Skin epidermis (tissue), 12 donors: ENCODE measurements around the gene PYY.
"Not testable (repeated sequence)": the region's sequence is repeated elsewhere in the genome, so short reads cannot be mapped to it uniquely, and the experiment has no call there.

Source experiments
- H3K27ac ChIP-seq, 21 experiments: fragments of 200-600 bp; sonication (generic) in 11 of 21; one replicate each; pipeline ENCODE4 v1.5.0; 2020; ENCODE audit warnings: mild to moderate bottlenecking in 3 of 21, inconsistent platforms in 2 of 21, moderate library complexity in 2 of 21
- H3K4me3 ChIP-seq, 7 experiments: fragments of 200-600 bp; sonication (generic) in 2 of 7; one replicate each; pipeline ENCODE4 v1.5.0; 2020; ENCODE audit warnings: inconsistent platforms in 2 of 7, mild to moderate bottlenecking in 2 of 7, moderate library complexity in 1 of 7

Gene PYY

GRCh38 chr17:43982171-43982570 is 28.4 kb upstream of the PYY start:
- H3K27ac ChIP-seq = no peak overlapping the region
- no peak overlapping the region for H3K4me3 ChIP-seq

DNA sequence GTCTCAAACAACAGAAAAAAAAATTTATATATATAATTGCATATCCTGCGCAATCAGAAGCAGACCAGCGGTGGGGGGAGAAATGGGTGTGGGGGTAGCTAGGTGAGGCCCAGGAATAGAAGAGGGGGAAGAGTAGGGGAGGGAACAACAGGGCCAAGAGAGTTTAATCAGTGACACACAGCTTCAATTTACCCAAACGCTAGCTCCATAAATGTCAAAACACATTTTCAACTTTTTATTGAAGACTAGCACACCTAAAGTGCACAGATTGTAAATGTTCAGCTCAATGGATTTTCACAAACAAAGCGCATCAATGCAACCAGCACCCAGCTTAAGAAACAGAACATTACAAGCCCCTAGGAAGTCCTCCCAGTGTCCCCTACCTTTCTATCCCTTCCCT is 25.9 kb upstream of the PYY start:
- no peak overlapping the region for H3K27ac ChIP-seq

DNA sequence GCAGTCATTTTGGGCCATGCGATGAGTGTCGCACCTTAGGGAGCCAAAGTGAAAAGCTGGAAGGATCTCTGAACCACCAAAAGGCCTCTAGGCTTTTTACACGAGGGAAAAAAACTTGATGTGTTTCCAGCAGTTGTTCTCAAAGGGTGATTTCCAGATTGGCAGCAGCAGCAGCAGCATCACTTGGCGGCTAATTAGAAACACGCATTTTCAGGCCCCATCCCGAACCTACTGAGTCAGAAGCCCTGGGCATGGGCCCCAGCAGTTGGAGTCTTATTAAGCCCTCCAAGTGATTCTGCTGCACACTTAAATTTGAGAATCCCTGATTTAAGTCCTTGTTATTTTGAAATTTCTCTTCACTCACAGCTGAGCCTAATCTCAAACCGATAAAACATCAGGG is 25.3 kb upstream of the PYY start:
- H3K27ac ChIP-seq = no peak overlapping the region

More for the DNA sequence above, 25.9 kb upstream of the PYY start:
- H3K4me3 ChIP-seq = no peak overlapping the region

DNA sequence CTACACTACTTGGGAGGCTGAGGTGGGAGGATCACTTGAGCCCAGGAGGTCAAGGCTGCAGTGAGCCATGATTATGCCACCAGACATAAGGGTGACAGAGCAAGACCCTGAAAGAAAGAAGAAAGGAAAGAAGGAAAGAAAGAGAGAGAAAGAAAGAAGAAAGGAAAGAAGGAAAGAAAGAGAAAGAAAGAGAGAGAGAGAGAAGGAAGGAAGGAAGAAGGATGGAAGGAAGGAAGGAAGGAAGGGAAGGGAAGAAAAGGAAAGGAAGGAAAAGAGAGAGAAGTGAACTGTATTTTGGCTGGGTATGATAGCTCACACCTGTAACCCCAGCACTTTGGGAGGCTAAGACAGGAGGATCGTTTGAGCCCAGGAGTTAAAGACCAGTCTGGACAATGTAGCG is 24.3 kb upstream of the PYY start:
- H3K27ac ChIP-seq = no peak overlapping the region
- no peak overlapping the region for H3K4me3 ChIP-seq

More for the DNA sequence above, 25.3 kb upstream of the PYY start:
- H3K4me3 ChIP-seq = no peak overlapping the region

DNA sequence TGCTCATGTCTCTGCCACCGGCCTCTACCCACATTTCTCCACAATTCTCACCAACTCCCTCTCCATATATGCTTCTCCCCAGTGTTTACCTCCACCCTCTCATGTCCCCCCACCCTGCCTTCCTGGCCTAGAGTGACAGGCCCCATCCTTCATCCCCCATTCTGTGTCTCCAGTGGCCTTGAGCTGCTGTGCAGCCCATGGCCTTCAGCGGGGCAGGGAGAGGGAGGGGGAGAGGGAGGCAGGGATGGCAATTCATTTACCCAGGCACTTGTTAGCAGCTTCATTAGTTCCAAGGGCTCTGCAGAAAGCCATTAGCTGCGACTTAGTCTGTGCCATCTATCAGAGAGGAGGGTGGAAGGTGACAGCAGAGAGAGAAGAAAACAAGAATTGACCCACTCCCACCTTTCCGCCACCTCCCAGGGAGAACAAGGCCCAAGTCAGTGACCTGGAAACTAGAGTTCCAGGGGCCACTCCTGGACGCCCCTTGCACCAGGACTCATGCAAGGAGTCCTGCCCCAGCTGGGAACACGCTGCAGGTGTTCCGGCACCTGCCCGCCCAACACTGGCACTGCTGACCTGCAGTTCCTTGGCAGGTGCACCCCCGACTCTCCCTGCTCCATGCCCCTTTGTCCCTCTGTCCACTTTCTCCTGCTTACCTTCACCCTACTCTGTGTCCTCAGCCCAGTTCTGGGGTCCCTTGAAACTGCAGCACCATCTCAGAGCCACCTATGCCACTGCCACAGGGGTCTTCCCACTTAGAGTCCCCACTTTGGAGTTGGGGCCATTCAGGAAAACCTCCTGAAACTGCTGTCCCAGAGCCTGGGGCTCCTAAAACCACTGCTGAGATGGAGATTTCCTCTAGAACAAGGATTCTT is 23.5 kb upstream of the PYY start:
- Histone ChIP-seq H3K27ac (no peak overlapping the region), H3K4me3 (no peak overlapping the region)

DNA sequence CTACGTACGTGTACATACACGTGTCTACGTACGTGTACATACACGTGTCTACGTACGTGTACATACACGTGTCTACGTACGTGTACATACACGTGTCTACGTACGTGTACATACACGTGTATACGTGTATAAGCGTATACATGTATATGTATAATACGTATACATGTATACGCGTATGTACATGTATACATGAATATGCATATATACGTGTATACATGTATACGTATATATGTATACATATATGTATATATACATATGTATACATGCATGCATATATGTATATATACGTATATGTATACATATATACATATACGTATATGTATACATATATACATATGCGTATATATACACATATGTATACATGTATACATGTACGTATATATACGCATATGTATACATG is 22.2 kb upstream of the PYY start:
- Histone ChIP-seq H3K4me3 (no peak overlapping the region), H3K27ac (no peak overlapping the region)

DNA sequence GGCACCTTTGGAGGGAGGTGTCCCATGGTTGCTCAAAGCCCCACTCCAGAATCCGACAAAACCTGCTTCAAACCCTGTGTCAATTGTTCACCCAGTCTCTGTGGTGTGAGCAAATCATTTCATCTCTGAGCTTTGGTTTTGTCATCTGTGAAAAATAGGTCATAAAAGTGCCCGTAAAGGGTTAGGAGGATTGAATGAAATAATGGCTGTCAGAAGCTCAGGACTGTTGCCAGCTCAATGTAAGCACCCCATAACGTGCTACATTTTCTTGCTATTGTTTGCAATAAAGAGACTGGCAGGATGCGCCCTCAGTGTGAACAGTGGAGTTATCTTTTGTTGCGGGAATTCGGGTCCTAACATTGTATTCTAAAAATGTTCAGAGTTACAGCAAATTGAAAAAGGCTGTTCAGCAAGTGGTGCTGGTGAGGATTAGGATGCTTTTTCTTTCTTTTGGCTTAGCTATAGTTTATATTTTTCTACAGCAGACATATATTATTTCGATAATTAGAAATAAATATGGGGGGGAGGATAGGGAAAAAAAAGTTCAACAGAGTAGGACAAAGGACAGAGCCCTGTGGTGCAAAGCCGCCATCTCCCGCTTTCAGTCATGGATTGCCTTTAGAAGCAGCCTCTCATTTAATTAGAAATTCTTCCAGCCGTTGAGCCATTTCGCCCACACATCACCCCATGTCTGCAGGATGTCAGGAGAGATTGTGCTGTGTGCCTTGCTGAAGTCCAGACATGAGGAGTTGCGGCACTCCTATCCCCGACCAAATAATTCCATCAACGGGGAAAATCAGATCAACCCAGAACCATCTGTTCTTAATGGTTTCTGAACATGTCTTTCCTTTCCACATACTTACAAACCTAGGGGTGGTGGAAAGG is 20.9 kb upstream of the PYY start:
- H3K4me3 ChIP-seq = no peak overlapping the region
- H3K27ac ChIP-seq = no peak overlapping the region

- not testable (repeated sequence) for H3K27ac ChIP-seq, H3K4me3 ChIP-seq
Observed at GRCh38 chr17:43972444-43973212, 18.9 kb upstream of the PYY start.

DNA sequence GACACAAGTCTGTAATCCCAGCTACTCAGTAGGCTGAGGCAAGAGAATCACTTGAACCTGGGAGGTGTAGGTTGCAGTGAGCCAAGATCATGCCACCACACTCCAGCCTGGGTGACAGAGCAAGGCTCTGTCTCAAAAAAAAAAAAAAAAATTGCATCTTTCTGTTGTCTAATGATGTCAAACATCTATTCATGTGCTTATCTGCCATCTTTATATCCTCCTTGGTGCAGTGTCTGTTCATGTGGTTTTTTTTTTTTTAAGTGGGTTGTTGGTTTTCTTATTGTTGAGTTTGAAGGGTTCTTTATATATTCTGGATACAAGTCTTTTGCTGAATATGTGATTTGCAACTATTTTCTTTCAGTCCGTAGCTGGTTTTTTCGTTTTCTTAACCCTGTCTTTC is 17.7 kb upstream of the PYY start:
- H3K4me3 ChIP-seq, H3K27ac ChIP-seq: not testable (repeated sequence)

DNA sequence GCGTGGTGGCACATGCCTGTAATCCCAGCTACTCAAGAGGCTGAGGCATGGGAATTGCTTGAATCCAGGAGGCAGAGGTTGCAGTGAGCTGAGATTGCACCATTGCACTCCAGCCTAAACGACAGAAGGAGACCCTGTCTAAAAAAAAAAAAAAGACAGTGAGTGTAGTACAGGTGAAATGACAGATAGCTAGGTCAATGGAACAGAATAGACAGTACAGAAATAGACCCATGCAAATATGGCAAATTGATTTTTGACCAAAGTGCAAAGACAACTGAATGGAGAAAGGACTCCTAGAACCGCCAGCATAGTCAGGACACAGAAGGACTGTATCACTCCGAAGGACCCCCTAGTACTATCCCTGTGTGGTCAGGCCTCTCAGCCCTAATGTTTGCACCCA is 16.6 kb upstream of the PYY start:
- Histone ChIP-seq H3K4me3 (no peak overlapping the region), H3K27ac (no peak overlapping the region)

DNA sequence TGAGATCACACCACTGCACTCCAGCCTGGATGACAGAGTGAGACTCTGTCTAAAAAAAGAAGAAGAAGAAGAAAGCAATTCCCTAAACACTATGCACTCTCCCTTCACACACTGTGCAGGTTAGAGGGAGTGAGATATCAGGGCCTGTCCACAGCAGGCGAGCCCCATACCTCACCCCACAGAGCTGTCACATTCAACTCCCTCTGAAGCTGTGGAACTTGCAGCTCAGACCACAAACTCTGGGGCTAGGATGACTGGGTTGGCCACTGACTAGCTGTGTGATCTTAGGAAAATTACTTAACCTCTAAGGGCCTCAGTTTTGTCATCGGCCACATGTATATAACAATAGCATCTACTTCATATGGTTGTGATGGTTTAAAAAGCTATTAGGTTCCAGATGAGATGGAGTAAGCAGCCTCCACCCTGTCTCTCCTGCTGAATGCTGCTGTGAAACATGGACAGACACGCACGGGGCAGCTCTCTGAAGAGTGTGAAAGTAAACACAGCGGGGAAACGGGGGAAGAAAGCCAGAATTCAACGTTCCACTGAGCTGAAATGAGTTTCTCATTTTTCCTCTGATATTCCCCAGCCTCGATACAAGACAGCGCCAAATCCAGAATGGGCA is 13.6 kb upstream of the PYY start:
- no peak overlapping the region for H3K27ac ChIP-seq
- no peak overlapping the region for H3K4me3 ChIP-seq

GRCh38 chr17:43966276-43966675 is 12.5 kb upstream of the PYY start:
- Histone ChIP-seq H3K4me3 (no peak overlapping the region), H3K27ac (no peak overlapping the region)

DNA sequence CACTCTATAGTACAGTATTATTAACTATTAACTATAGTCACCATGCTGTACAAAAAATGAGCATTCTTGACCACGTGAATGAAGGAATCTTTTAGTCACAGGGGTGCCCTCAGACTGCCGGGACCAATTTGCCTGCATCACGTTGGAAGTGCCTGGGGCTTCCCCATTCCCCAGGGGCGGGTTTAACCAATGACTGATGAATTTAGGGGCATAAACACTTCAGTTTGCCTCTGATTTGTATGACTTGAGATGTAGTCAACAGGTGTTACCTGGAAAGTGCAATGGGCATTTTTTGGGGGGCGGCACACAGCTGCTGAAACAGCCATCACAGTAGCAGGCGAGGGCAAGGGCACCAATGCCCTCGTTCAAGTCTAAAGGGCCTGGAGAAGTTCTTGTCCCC is 8.7 kb upstream of the PYY start:
- Histone ChIP-seq H3K4me3 (no peak overlapping the region), H3K27ac (no peak overlapping the region)

DNA sequence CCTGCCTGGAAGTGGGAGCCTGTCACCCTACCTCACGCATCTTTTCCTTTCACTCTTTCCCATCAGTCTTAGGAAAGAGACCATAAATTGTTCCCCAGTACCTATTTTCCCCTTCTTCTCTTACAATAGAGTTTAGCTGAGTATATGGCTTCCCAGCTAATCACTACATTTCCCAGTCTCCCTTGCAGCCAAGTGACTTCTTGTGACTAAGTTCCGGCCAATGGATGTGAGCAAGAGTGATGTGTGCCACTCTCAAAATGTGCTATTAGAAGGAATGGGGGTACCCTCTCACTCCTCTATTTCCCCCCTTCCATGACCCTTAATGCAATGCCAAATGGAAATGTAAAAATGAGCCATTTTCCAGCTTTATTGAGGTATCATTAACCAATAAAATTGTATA is 8.2 kb upstream of the PYY start:
- H3K4me3 ChIP-seq = no peak overlapping the region
- no peak overlapping the region for H3K27ac ChIP-seq

DNA sequence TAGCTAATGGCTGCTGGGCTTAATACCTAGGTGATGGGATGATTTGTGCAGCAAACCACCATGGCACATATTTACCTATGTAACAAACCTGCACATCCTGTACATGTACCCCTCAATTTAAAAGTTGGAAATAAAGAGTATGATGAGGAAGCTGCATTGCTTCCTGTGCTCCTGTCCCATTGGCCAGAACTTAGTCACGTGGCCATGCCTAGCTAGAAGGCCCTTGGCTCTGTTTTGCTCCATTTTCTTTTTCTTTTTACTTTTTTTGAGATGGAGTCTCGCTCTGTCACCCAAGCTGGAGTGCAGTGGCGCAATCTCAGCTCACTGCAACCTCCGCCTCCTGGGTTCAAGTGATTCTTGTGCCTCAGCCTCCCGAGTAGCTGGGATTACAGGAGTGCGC is 7.6 kb upstream of the PYY start:
- H3K27ac ChIP-seq, H3K4me3 ChIP-seq: not testable (repeated sequence)

DNA sequence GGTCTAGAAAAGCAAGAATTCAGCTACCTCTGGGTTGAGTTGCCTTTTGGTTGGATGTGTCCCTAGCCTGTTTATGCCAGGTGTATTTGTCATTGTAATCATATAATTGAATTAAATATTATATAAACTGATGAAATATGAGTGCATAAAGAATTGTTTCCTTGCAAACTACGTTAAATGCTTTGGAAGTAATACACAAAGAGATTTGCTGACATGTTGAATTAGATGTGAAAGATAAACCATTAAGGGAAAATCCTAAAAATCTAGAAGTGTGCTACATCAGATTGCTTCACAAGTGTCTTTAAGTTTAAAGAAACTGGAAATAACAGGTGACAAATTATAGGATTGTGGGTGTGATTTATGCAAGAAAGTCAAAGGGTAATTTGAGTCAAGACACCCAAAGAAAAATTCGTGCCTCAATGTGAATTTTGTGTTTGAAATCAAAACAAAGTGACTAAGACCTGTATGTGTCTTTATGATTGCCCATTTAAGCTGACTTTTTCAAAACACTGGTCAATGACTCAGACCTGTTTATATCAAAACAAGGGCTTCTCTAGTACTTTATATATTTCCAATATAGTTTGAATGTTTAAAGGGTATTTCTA is 5.1 kb upstream of the PYY start:
- Histone ChIP-seq H3K4me3 (no peak overlapping the region), H3K27ac (no peak overlapping the region)

DNA sequence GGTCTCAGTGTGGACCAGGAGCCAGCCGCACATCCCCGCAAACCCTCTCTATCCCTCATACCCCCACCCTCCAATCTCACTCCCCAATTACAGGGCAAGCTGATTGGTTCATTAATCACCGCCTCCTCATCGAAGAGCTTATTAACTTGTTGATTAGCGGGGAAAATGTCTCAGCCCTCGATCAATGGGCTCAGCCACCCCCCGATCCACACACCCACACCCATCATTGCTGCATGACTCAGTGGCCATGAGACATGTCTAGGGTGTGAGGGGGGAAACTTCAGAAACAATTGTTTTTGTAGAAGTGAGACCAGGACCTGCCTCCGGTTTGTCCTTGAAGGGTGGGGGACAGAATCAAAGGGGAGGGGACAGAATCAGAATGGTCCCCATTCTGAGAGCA is 2.5 kb upstream of the PYY start:
- Histone ChIP-seq H3K4me3 (no peak overlapping the region), H3K27ac (no peak overlapping the region)

GRCh38 chr17:43952724-43953666 is 745 bp downstream of the PYY start:
- H3K27ac ChIP-seq = no peak overlapping the region
- H3K4me3 ChIP-seq = no peak overlapping the region
